Measurements from ENCODE around the gene SCO2. TPM values are rescaled to one million over a fixed set of nuclear protein-coding genes. Genes with fewer than 3 reads are reported as not detected.

SCO2 gene
- total and polyA plus RNA-seq, 2 of the 13 experiments (the other 11 are each of a cell fraction or from before 2014, with no cell fraction given) = 0.32 to 3.7 TPM

- TF ChIP-seq ZNF318 (CRISPR knock-in tag; IDR thresholded peaks at IDR 0.05) (no peak), ZNF850 (CRISPR knock-in tag; conservative IDR thresholded peaks at IDR 0.05) (0 out of 2 replicates have a peak, but pooled peaks have one; percentile 40), POLR2A (IDR thresholded peaks at IDR 0.05; ENCODE audit: insufficient read depth in 1 of 2, low read depth in 2 of 2, low read length in 2 of 2) (no peak), ZBTB2 (CRISPR knock-in tag; IDR thresholded peaks at IDR 0.05; ENCODE audit: low read depth) (no peak; the same call in 1 of the 2 replicates), NCOA5 (CRISPR knock-in tag; IDR thresholded peaks at IDR 0.05) (no peak), IKZF4 (CRISPR knock-in tag; IDR thresholded peaks at IDR 0.05; ENCODE audit: borderline replicate concordance, low read depth, not compliant biosample characterization) (peak; percentile 21), HIVEP1 (CRISPR knock-in tag; IDR thresholded peaks at IDR 0.05) (no peak), ZNF468 (CRISPR knock-in tag; IDR thresholded peaks at IDR 0.05) (0 out of 2 replicates have a peak, but pooled peaks have one; percentile 66), ZBTB20 (CRISPR knock-in tag; IDR thresholded peaks at IDR 0.05; ENCODE audit: borderline replicate concordance, low read depth) (no peak), ZNF446 (CRISPR knock-in tag; IDR thresholded peaks at IDR 0.05) (peak; percentile 32; the same call in 1 of the 2 replicates), PHF8 (CRISPR knock-in tag; IDR thresholded peaks at IDR 0.05) (peak; percentile 45), BCL3 (CRISPR knock-in tag; IDR thresholded peaks at IDR 0.05) (0 out of 2 replicates have a peak, but pooled peaks have one; percentile 30), YEATS4 (CRISPR knock-in tag; IDR thresholded peaks at IDR 0.05; ENCODE audit: borderline replicate concordance) (peak; percentile 55), ZNF562 (CRISPR knock-in tag; IDR thresholded peaks at IDR 0.05; ENCODE audit: borderline replicate concordance) (0 out of 2 replicates have a peak, but pooled peaks have one; percentile 53), ZNF589 (CRISPR knock-in tag; conservative IDR thresholded peaks at IDR 0.05) (peak; percentile 29), HDAC6 (IDR thresholded peaks at IDR 0.05; ENCODE audit: low read depth, low read length) (no peak), NAIF1 (CRISPR knock-in tag; IDR thresholded peaks at IDR 0.05; ENCODE audit: borderline replicate concordance) (no peak), ZNF549 (CRISPR knock-in tag; IDR thresholded peaks at IDR 0.05) (no peak), ZNF354B (CRISPR knock-in tag; IDR thresholded peaks at IDR 0.05) (peak; percentile 86; the same call in 1 of the 2 replicates)
Measured at GRCh38 chr22:50526108-50526833, 873 bp upstream of the SCO2 start (continued).

Data from HepG2 (cell line).